ENCODE data around the gene GIGYF2. TPM values are rescaled to one million over a fixed set of nuclear protein-coding genes. Genes with fewer than 3 reads are reported as not detected.
A peak's percentile ranks its signal among the peaks of the same experiment; 100 is the strongest.
"Not testable (repeated sequence)": the region's sequence is repeated elsewhere in the genome, so short reads cannot be mapped to it uniquely, and the experiment has no call there.

The GIGYF2 gene
- total RNA-seq, 1 experiment from 2014 or later, result 34.5 TPM

DNA sequence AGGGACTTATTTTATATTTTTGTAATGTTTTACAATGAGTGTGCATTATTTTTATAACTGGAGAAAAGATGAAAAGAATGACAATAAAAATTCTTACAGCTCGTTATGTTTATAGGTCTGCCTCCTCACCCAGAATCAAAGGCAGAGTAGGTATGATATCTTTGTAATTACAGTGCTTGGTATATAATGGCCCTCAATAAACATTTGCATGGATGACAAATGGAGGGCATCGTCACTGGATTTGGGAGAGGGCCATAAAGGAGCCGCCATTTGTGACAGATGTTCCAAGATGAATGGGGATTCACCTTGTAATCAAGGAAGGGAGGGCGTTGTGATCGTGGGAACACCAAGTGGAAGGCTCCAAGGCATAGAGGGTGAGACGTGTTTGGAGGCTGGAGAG lies 22.6 kb upstream of the GIGYF2 start:
- DNase-seq, result no peak
- Histone ChIP-seq H3K27me3 (ENCODE audit: control insufficient read depth, insufficient read depth, low read length) (no peaks in the 10 kb centered on the region), H3K4me3 (ENCODE audit: insufficient read depth, low read depth, low read length) (no peak overlapping the region), H3K36me3 (replicated peaks; ENCODE audit: control insufficient read depth, insufficient read depth, low read length) (no peaks in the 10 kb centered on the region)

DNA sequence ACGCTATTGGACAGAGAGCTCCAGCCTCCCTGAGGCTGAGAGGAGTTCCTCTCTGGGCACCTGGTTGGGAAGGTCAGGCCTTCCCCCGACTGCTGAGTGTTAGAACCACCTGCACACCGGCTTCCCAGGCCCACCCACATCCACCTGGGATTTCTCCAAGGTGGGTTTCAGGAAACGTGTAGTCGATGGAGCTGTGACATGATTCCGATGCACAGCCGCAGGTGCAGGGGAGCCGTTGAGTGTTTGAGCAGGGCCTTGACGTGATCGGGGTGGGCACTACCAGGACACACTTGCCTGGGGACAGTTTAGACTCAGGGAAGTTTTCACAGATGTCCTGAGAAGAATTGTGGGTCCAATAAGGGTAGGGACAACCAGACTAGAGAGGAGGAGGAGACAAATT lies 21.8 kb upstream of the GIGYF2 start:
- no peaks in the 10 kb centered on the region for H3K36me3 ChIP-seq (replicated peaks; ENCODE audit: control insufficient read depth, insufficient read depth, low read length)
- no peak for DNase-seq
- no peaks in the 10 kb centered on the region for H3K27me3 ChIP-seq (ENCODE audit: control insufficient read depth, insufficient read depth, low read length)
- no peak overlapping the region for H3K4me3 ChIP-seq (ENCODE audit: insufficient read depth, low read depth, low read length)

DNA sequence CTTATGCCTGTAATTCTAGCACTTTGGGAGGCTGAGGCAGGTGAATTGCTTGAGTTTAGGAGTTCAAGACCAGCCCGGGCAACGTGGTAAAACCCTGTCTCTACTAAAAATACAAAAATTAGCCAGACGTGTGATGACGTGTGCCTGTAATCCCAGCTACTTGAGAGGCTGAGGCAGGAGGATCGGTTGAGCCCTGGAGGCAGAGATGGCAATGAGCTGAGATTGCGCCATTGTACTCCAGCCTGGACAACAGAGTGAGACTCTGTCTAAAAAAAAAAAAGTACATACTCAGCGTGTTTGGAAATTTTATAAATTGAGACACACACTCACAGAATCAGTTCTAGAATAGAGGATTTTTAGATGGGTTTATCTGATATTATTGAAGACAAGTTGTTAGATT lies 17.1 kb upstream of the GIGYF2 start:
- Histone ChIP-seq H3K27me3 (ENCODE audit: control insufficient read depth, insufficient read depth, low read length) (no peaks in the 10 kb centered on the region), H3K4me3 (ENCODE audit: insufficient read depth, low read depth, low read length) (no peak overlapping the region), H3K36me3 (replicated peaks; ENCODE audit: control insufficient read depth, insufficient read depth, low read length) (no peaks in the 10 kb centered on the region)
- no peak for DNase-seq

DNA sequence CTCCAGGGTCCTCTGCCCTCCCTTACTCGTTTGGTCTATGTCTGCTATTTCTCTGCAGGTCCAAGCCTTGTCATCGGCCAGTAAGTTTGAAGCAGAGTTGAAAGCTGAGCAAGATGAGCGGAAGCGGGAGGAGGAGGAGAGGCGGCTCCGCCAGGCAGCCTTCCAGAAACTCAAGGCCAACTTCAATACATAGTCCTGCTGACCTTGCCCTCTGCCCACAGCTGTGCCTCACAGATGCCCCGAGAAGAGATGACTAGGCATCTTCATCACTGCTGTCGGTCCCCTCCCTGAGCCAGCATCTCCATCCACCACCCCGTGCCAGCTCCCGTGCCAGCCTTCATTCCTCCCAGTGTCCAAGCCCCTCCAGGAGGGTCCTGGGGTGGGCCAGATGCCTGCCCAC lies 15.6 kb upstream of the GIGYF2 start:
- Histone ChIP-seq H3K4me3 (ENCODE audit: insufficient read depth, low read depth, low read length) (no peak overlapping the region), H3K36me3 (replicated peaks; ENCODE audit: control insufficient read depth, insufficient read depth, low read length) (no peaks in the 10 kb centered on the region), H3K27me3 (ENCODE audit: control insufficient read depth, insufficient read depth, low read length) (no peaks in the 10 kb centered on the region)
- no peak for DNase-seq

DNA sequence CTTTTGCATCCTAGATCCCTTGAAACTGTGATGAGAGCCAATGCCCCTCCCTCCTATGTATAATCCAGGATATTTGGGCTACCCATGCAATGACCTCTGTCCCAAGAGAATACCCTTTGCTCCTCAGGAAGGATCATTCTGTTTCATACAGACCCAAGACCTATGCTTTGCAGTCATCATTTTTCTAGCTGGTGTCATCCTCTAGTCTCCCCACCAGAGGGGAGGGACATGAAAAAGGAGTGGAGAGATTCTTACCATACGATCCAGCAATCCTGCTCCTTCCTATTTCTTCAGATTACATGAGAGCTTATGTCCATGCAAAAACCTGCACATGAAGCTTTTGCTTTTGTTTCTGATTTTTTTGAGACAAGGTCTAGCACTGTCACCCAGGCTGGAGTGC lies 13.8 kb upstream of the GIGYF2 start:
- DNase-seq, result no peak
- no peaks in the 10 kb centered on the region for H3K36me3 ChIP-seq (replicated peaks; ENCODE audit: control insufficient read depth, insufficient read depth, low read length)
- H3K27me3 ChIP-seq (ENCODE audit: control insufficient read depth, insufficient read depth, low read length), result no peaks in the 10 kb centered on the region
- H3K4me3 ChIP-seq (ENCODE audit: insufficient read depth, low read depth, low read length), result no peak overlapping the region

DNA sequence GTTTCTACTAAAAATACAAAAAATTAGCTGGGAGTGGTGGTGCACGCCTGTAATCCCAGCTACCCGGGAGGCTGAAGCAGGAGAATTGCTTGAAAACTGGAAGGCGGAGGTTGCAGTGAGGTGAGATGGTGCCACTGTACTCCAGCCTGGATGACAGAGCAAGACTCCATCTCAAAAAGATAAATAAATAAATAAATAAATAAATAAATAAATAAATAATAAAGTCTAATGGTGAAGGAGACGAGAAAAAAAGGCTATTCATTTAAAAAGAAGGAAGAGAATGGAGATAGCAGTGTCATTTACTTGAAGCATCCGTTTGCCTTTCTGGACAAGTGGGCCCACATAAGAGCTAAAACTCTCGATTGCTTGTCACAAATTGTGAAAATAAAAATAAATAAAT lies 11.7 kb upstream of the GIGYF2 start:
- H3K36me3 ChIP-seq (replicated peaks; ENCODE audit: control insufficient read depth, insufficient read depth, low read length); H3K27me3 ChIP-seq (ENCODE audit: control insufficient read depth, insufficient read depth, low read length); H3K4me3 ChIP-seq (ENCODE audit: insufficient read depth, low read depth, low read length); DNase-seq: not testable (repeated sequence)

DNA sequence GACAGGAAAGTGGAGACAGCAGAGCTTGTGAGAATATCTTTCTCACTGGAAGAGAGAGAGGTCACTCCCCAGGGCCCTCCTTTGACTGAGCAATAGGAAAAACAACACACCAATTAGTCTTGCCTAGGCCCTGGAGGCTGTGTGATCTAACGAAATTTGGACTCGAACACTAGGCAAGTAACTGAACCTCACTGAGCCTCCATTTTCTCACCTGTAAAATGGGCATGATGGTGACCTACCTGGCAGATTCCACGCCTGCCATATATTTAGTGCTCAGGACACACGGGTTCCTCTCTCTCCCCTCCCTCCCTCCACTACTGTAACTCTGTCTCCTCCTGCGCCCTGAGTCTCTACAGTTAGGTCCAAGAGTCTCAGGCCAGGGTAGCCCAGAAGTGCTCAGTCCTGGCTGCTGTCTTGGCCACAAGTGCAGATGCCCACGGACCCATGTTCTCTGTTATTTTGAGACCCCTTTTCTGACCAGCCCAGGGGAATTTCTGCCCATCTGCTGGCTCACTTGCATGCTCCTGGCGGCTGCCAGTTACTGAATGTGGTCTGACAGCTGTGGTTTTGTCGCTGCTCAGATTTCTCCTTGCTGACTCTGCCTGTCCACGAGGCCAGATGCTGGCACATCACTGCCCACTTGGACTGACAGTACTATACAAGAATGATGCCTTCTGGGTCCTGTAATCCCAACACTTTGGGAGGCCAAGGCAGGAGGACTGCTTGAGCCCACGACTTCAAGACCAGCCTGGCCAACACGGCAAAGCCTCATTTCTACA lies 9.6 kb upstream of the GIGYF2 start:
- no peak for DNase-seq
- no peaks in the 10 kb centered on the region for H3K27me3 ChIP-seq (ENCODE audit: control insufficient read depth, insufficient read depth, low read length)
- H3K4me3 ChIP-seq (ENCODE audit: insufficient read depth, low read depth, low read length), result no peak overlapping the region
- no peaks in the 10 kb centered on the region for H3K36me3 ChIP-seq (replicated peaks; ENCODE audit: control insufficient read depth, insufficient read depth, low read length)

DNA sequence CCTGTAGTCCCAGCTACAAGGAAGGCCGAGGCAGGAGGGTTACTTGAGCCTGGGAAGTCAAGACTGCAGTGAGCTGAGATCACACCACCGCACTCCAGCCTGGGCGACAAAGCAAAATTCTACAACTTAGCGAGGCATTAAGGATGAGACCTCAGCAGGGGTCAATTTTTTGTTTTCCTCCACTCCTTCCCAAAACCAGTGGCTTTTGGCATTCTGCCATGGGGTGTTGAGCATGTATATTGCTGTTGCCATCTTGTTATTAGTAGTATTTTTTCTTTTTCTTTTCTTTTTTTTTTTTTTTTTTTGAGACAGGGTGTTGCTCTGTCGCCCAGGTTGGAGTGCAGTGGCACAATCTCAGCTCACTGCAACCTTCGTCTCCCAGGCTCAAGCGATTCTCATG lies 8.9 kb upstream of the GIGYF2 start:
- Histone ChIP-seq H3K27me3 (ENCODE audit: control insufficient read depth, insufficient read depth, low read length) (no peaks in the 10 kb centered on the region), H3K4me3 (ENCODE audit: insufficient read depth, low read depth, low read length) (no peak overlapping the region), H3K36me3 (replicated peaks; ENCODE audit: control insufficient read depth, insufficient read depth, low read length) (no peaks in the 10 kb centered on the region)
- DNase-seq, result no peak

DNA sequence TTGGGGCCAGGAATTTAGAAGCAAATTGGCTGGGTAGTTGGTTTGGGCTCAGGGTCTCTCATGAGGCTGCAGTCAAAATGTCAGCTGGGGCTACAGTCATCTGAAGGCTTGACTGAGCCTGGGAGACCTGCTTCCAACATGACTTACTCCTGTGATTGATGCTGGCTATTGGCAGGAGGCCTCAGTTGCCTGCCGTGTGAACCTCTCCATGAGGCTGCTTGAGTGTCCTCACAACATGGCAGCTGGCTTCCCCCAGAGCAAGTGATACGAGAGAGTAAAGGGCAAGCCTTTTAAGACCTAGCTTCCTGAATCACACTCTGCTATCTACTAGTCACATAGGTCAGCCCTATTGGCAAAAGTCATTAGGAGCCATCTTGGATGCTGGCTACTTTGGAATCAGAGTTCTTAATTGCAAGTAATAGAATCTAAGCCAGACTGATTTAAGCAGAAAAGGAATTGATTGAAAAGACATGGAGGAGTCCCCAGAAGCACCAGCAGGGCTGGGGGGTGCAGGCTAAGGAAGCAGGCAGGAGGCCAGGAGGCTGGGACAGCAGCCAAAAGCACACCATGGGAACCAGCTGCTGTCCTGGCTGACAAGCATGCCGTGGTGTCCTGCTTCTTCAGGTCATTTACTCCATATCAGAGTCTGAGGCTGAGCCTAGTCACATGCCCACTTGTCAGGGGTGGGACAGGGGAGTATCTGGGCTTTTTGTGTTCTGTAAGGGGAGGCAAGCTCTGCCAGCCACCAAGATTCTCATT lies 7.8 kb upstream of the GIGYF2 start:
- no peak for DNase-seq
- Histone ChIP-seq H3K4me3 (ENCODE audit: insufficient read depth, low read depth, low read length) (no peak overlapping the region), H3K27me3 (ENCODE audit: control insufficient read depth, insufficient read depth, low read length) (no peaks in the 10 kb centered on the region), H3K36me3 (replicated peaks; ENCODE audit: control insufficient read depth, insufficient read depth, low read length) (no peaks in the 10 kb centered on the region)

DNA sequence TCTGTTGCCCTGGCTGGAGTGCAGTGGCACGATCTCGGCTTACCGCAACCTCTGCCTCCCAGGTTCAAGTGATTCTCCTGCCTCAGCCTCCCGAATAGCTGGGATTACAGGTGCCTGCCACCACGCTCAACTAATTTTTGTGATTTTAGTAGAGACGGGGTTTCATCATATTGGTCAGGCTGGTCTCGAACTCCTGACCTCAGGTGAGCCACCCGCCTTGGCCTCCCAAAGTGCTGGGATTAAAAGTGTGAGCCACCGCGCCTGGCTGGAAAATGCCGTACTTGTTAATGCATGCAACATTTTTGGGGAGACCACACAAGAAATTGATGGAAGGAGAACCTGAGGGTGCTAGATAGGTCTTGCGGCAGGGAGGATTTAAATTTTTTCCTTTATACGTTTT lies 6.0 kb upstream of the GIGYF2 start:
- DNase-seq; H3K4me3 ChIP-seq (ENCODE audit: insufficient read depth, low read depth, low read length); H3K27me3 ChIP-seq (ENCODE audit: control insufficient read depth, insufficient read depth, low read length); H3K36me3 ChIP-seq (replicated peaks; ENCODE audit: control insufficient read depth, insufficient read depth, low read length): not testable (repeated sequence)

DNA sequence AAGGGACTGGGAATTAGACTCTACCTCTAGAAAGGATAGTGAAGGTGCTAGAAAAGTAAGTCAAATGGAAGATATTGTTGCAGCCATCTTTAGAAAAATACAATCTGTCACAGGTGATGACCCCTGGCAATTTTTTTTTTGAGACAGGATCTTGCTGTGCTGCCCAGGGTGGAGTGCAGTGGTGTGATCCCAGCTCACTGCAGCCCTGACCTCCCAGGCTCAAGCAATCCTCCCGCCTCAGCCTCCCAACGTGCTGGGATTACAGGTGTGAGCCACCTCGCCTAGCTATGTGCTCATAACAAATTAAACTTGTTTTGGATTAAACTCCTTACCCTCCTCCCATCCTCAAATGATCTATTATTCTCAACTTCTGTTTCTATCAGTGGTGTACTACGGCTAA lies 3.8 kb upstream of the GIGYF2 start:
- Histone ChIP-seq H3K36me3 (replicated peaks; ENCODE audit: control insufficient read depth, insufficient read depth, low read length) (no peaks in the 10 kb centered on the region), H3K27me3 (ENCODE audit: control insufficient read depth, insufficient read depth, low read length) (no peaks in the 10 kb centered on the region), H3K4me3 (ENCODE audit: insufficient read depth, low read depth, low read length) (no peak overlapping the region)
- DNase-seq, result no peak

DNA sequence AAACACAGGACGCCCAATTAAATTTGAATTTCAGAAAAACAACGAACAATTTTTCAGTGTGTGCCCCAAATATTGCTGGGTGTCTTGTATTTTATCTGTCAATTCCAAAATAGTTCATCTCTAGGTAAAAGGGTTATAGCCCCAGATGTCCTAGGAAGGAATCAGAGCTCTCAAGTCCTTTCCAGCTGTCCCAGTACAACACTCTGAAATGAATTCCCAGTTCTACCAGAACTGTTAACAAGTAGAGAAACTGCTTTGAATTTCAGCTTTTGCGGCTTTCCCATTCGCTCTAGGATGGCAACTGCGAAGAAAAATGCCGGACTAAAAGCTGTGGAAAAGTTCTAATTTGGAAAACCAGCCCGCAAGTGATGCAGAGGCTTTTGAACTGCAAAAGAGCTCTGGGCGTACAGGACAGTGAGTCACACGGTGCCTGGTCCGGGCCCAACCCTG lies 497 bp upstream of the GIGYF2 start:
- Histone ChIP-seq H3K36me3 (replicated peaks; ENCODE audit: control insufficient read depth, insufficient read depth, low read length) (no peaks in the 10 kb centered on the region), H3K27me3 (ENCODE audit: control insufficient read depth, insufficient read depth, low read length) (no peaks in the 10 kb centered on the region), H3K4me3 (ENCODE audit: insufficient read depth, low read depth, low read length) (no peak overlapping the region; the same call in 1 of the 2 replicates)
- no peak for DNase-seq

DNA sequence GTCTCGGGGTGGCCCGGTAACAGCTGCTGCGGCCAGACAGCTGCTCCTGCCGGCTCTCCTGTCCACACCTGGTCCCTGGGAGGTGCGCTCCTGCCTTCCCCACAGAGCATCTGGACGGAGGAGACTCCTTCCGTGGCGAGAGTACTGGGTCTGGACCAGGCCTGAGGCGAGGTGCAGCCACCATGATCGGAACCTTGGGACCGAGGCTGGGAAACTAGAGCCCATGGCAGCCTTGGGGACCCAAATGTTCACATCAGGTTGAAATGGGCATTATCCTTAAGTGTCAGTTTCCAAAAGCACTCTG lies 628 bp downstream of the GIGYF2 start:
- Histone ChIP-seq H3K27me3 (ENCODE audit: control insufficient read depth, insufficient read depth, low read length) (no peaks in the 10 kb centered on the region), H3K36me3 (replicated peaks; ENCODE audit: control insufficient read depth, insufficient read depth, low read length) (0 out of 2 replicates have a peak, but pooled peaks cover 1% of the 10 kb centered on the region), H3K4me3 (ENCODE audit: insufficient read depth, low read depth, low read length) (peak overlapping the region; percentile 81)
- no peak for DNase-seq

DNA sequence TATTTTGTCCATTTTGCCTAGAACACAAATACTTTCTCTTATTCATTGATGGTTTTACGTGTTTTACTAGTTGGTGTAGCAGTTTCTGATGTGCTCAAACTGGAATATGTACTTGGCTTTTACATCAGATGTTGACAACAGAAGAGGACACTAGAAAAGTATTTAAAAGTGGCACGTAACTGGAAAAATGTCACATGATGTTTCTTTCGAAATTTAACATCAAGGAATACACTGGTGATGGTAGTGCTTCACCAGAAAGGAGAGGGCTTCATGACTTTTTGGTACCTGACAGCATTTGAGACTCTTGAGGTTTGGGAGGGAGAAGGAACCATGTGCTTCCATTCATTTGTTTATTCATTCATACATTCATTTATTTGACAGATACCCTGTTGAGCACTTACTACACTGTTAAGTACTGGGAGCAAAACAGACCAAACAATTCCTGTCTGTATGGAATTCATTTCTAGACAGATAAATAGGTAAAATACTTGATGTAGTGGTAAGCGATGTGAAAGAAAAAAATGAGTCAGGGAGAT lies 1.5 kb downstream of the GIGYF2 start:
- H3K27me3 ChIP-seq (ENCODE audit: control insufficient read depth, insufficient read depth, low read length), result no peaks in the 10 kb centered on the region

DNA sequence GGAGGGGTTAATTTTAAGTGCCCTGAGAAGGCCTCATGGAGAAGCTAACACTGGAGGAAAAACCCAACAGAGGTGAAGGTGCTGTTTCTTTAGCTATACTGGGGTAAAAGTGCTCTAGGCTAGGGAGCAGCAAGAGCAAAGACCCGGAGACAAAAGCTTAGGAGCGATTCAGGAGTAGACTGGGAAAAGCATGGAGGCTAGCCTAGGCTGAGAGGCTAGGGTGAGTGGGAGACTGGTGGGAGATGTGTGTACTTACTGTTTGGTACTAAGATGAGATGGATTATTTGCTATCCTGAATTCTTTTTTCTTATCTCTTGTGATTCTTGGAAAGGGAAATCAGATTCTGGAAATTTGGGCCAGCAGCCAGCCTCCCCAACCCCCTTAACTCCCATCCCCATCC lies 2.0 kb downstream of the GIGYF2 start:
- DNase-seq, result peak; percentile 50
- Histone ChIP-seq H3K27me3 (ENCODE audit: control insufficient read depth, insufficient read depth, low read length) (no peaks in the 10 kb centered on the region), H3K36me3 (replicated peaks; ENCODE audit: control insufficient read depth, insufficient read depth, low read length) (0 out of 2 replicates have a peak, but pooled peaks cover 1% of the 10 kb centered on the region), H3K4me3 (ENCODE audit: insufficient read depth, low read depth, low read length) (no peak overlapping the region)

More for the DNA sequence above, 1.5 kb downstream of the GIGYF2 start:
- 0 out of 2 replicates have a peak, but pooled peaks cover 1% of the 10 kb centered on the region for H3K36me3 ChIP-seq (replicated peaks; ENCODE audit: control insufficient read depth, insufficient read depth, low read length)
- peak overlapping the region; percentile 81 for H3K4me3 ChIP-seq (ENCODE audit: insufficient read depth, low read depth, low read length)
- DNase-seq, result no peak

All from H7 (cell line).